Measurements from ENCODE around the gene UNC13D.

Gene UNC13D

DNA sequence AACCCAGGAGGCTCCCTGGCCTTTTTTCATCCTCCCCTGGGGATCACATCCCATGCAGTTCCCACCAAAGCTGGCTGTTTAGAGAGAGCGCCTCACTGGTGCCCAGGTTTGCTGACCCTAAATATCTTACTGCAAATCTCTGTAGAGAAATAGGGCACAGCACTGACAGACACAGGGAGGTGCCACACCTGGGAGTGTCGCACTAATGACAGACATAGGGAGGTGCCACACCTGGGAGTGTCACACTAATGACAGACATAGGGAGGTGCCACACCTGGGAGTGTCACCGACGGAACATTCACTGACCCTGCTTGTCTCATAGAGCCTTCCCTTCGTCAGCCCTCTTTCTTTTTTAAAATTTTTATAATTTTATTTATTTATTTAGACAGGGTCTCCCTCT is 34.0 kb downstream of the UNC13D start:
- TF ChIP-seq, protein P1, sequence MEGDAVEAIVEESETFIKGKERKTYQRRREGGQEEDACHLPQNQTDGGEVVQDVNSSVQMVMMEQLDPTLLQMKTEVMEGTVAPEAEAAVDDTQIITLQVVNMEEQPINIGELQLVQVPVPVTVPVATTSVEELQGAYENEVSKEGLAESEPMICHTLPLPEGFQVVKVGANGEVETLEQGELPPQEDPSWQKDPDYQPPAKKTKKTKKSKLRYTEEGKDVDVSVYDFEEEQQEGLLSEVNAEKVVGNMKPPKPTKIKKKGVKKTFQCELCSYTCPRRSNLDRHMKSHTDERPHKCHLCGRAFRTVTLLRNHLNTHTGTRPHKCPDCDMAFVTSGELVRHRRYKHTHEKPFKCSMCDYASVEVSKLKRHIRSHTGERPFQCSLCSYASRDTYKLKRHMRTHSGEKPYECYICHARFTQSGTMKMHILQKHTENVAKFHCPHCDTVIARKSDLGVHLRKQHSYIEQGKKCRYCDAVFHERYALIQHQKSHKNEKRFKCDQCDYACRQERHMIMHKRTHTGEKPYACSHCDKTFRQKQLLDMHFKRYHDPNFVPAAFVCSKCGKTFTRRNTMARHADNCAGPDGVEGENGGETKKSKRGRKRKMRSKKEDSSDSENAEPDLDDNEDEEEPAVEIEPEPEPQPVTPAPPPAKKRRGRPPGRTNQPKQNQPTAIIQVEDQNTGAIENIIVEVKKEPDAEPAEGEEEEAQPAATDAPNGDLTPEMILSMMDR (conservative IDR thresholded peaks at IDR 0.05) = no peak
- no peak overlapping the region for H3K27ac ChIP-seq

DNA sequence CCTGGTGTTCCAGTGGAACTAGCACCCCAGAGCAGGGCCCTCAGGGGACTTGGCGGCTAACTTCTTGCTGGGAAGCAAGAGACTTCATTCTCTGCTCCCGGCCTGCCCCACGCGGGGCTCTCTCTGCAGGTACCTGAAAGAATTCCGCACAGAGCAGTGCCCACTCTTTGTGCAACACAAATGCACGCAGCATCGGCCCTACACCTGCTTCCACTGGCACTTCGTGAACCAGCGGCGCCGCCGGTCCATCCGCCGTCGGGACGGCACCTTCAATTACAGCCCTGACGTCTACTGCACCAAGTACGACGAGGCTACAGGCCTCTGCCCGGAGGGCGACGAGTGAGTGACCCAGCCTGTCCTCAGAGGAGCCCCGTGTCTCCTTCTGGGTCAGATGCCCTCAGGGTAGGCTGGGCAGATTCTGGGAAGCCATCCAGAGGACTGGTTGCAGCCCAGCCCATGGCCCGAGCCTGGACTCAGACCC is 34.5 kb downstream of the UNC13D start:
- no peak overlapping the region for H3K27ac ChIP-seq
- TF ChIP-seq, protein P1 (conservative IDR thresholded peaks at IDR 0.05) = no peak

DNA sequence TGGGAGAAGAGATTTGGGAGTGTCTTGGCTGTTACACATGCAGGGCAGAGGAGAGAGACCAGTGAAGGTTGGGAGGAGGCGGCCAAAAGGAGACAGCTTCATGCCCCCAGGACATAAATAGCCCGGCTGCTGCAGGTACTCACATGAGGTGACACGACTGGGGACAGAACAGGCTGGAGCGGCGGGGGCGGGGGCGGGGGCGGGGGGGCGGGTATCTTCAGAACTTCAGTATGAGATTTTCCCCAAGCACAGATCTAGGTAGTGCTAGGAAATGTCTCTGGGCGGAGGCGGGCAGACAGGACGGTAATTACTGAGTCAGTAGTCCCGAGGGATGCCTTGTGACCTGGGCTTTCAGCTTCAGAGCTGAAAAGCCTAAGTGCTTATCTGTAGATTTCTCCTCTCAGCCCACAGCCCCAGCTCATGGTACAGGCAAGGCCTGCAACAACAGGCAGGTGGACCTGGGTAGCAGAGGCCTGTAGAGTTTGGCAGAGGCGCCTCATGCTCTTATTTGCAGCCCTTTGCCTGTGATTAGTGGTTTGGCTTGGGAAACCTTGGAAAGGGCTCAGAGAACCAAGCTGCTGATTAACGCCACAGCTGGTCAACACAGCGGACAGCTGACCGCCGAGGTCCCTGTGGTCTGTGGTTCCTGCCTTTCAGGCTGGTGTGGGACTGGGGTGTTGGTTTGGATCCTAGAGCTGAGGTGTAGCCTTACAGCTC is 35.1 kb downstream of the UNC13D start:
- TF ChIP-seq, protein P1 (conservative IDR thresholded peaks at IDR 0.05) = no peak

DNA sequence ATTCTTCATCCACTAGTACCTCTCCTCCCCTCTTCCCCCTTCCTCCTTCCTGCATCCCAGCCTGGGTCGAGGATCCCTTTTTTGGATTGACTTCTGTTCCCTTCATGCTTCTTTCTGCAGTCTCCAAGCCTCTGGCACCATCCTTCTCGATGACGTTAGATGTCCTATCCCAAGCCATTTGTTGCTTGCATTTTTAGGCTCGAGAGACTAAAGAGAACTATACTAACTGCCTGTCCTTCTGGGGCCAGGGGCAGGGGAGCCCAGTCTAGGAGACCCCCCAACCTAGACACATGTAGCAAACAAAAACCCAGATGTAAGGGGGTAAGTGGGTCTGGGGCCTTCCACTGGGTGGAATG is 35.7 kb downstream of the UNC13D start:
- TF ChIP-seq, protein P1 (conservative IDR thresholded peaks at IDR 0.05) = no peak
- H3K27ac ChIP-seq = no peak overlapping the region; the same call in 1 of the 2 replicates

More for the DNA sequence above, 35.1 kb downstream of the UNC13D start:
- H3K27ac ChIP-seq = no peak overlapping the region

DNA sequence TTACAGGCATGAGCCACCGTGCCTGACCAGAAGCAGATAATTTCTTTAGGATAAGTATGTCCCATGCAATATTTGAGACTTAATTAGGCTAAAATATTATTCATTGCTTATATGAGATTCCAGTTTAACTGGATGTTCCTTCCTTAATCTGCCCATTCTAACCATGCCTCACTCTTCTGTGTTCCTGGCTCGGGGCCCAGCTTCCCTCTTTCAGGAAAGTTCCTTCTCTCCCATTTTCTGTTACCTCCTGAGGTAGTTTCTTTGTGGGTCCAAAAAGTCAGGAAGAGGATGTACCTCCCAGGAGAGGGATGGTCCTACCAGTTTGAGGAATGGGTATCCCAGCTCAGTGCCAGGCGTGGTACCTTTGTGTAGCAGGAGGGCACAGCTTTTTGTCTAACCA is 36.3 kb downstream of the UNC13D start:
- no peak overlapping the region; the same call in 1 of the 2 replicates for H3K27ac ChIP-seq
- TF ChIP-seq, protein P1 (conservative IDR thresholded peaks at IDR 0.05) = no peak

DNA sequence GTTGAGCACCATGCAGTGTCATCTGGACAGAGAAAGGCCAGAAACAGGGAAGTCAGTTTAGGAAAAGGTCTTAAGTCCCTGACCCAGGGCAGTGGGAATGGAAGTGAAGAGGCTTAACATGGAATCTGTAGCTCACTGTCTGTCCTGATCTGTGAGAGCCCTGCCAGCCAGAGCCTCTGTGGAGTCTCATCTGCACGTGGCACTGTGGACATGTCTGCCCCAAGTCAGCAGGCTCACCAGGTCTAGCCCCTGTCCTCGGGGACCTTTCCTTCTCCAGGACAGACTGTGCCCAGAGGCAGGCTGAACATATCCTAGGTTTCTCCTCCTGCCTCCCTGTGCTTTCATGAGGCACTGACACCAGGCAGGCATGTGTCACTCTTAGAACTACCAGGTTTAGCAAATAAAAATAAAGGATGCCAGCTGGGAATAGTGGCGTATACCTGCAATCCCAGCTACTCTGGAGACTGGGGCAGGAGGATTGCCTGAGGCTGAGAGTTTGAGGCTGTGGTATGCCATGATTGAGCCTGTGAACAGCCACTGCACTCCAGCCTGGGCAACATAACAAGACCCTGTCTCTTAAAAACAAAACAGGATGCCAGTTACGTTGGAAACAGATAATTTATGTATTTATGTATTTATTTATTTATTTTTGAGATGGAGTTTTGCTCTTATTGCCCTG is 37.2 kb downstream of the UNC13D start:
- TF ChIP-seq, protein P1 (conservative IDR thresholded peaks at IDR 0.05) = no peak
- H3K27ac ChIP-seq = no peak overlapping the region

DNA sequence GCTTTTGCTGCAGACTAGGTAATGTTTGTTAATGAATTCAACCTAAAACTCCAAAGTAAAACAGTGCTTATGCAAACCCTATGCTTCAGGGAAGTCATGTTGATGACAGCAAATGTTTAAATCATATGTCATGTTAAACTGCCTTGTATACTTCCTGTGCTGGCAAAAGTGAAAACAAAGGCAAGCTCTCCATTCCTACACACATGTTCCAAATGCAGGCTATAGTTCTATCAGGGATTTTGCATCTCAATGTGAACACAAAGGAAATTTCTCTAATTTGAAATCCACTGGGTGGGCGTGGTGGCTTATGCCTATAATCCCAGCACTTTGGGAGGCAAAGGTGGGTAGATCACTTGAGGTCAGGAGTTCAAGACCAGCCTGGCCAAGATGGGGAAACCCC is 40.3 kb downstream of the UNC13D start:
- TF ChIP-seq, protein P1 (conservative IDR thresholded peaks at IDR 0.05) = no peak
- no peak overlapping the region for H3K27ac ChIP-seq
